LNCaP clone FGC (cell line): Measurements from ENCODE around the gene GYS1.

Experiments used
- DNase-seq: peaks from one replicate; pipeline ENCODE4 v3.0.0-alpha.2; 2011; ENCODE audit warnings: low read depth
- H3K4me3 ChIP-seq: 2 replicates; pipeline ENCODE4 v1.5.1; 2011; ENCODE audit warnings: mild to moderate bottlenecking, low read depth, low read length, control low read depth
- CTCF ChIP-seq: IDR thresholded peaks from 2 replicates; pipeline ENCODE4 v1.5.1; 2012; ENCODE audit warnings: mild to moderate bottlenecking; ENCODE audit not compliant: control insufficient read depth, insufficient read depth; ENCODE audit errors: extremely low read depth

GYS1 gene

DNA sequence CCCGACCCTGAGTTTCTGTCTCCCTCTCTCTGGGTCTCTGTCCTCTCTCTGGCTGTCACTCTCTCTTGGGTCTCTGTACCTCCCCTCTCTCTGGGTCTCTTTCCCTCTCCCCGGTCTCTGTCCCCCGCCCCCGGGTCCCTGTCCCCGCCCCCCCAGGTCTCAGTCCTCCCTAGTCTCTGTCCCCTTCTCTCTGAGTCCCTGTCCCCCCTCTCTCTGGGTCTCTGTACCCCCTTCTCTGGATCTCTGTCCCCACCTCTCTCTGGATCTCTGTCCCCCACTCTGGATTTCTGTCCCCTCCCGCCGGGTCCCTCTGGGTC lies 30.3 kb downstream of the GYS1 start:
- H3K4me3 ChIP-seq = no peak overlapping the region
- TF ChIP-seq CTCF = no peak
- no peak for DNase-seq

- DNase-seq = no peak
- H3K4me3 ChIP-seq = no peak overlapping the region
- no peak for TF ChIP-seq CTCF
These were observed 30.9 kb downstream of the GYS1 start for GRCh38 chr19:48962029-48962848.

GRCh38 chr19:48961673-48962028 lies 31.5 kb downstream of the GYS1 start:
- no peak for DNase-seq
- no peak for TF ChIP-seq CTCF
- H3K4me3 ChIP-seq = no peak overlapping the region

DNA sequence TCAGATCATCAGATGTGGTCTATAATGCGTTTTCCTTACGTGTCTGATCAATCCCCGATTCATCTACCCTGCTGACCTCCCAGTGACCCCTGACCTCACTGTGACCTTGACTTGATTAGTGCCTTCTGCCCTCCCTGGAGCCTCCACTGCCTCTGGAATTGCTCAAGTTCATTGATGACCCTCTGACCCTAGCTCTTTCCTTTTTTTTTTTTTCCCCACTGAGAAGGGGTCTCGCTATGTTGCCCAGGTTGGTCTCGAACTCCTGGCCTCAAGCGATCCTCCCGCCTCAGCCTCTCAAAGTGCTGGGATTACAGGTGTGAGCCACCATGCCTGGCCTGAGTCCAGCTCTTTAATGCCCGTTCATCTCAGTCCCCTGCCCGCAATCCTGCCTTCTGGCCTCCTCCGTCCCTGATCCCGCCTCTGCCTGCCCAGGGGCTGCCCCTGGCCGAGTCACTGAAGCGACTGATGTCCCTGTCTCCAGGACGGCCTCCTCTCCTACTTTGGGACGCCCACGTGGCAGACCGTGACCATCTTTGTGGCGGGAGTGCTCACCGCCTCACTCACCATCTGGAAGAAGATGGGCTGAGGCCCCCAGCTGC lies 32.0 kb downstream of the GYS1 start:
- DNase-seq = no peak
- TF ChIP-seq CTCF = no peak
- no peak overlapping the region for H3K4me3 ChIP-seq

GRCh38 chr19:48959341-48960239 lies 33.5 kb downstream of the GYS1 start:
- no peak overlapping the region for H3K4me3 ChIP-seq
- no peak for TF ChIP-seq CTCF
- no peak for DNase-seq

GRCh38 chr19:48958006-48958405 lies 35.1 kb downstream of the GYS1 start:
- H3K4me3 ChIP-seq = no peak overlapping the region
- DNase-seq = no peak
- TF ChIP-seq CTCF = no peak
